Activated naive CD4-positive, alpha-beta T cell treated with anti-CD3 and anti-CD28 coated beads, Interleukin-2, amount 10 ng/mL, durations not matched to agents 7 days and 5 days (primary cell): ENCODE data around the gene MYBPC2.
A peak's percentile ranks its signal among the peaks of the same experiment; 100 is the strongest.

Experiments
- CTCF ChIA-PET: fragments of 350-600 bp; sonication (Branson Sonifier 250); formaldehyde crosslinking; loops from one replicate; lab custom pipeline; 2021; ENCODE audit warnings: antibody characterized with exemption; lab: Charles Lee
- DNase-seq: peaks from one replicate; pipeline ENCODE4 v3.0.0-alpha.2; 2020
- H3K27ac Mint-ChIP-seq: one replicate; pipeline ENCODE4 v1.8.0; 2021; ENCODE audit warnings: mild to moderate bottlenecking, moderate library complexity, mixed read lengths
- H3K27me3 Mint-ChIP-seq: one replicate; pipeline ENCODE4 v1.8.0; 2021; ENCODE audit warnings: mild to moderate bottlenecking, mixed read lengths
- H3K36me3 Mint-ChIP-seq: one replicate; pipeline ENCODE4 v1.8.0; 2021; ENCODE audit warnings: mixed read lengths
- H3K4me1 Mint-ChIP-seq: one replicate; pipeline ENCODE4 v1.8.0; 2021; ENCODE audit warnings: mixed read lengths
- H3K4me3 Mint-ChIP-seq: one replicate; pipeline ENCODE4 v1.8.0; 2021; ENCODE audit warnings: mild to moderate bottlenecking, moderate library complexity, mixed read lengths
- H3K9me3 Mint-ChIP-seq: one replicate; pipeline ENCODE4 v1.8.0; 2021; ENCODE audit warnings: mixed read lengths

Gene MYBPC2

DNA sequence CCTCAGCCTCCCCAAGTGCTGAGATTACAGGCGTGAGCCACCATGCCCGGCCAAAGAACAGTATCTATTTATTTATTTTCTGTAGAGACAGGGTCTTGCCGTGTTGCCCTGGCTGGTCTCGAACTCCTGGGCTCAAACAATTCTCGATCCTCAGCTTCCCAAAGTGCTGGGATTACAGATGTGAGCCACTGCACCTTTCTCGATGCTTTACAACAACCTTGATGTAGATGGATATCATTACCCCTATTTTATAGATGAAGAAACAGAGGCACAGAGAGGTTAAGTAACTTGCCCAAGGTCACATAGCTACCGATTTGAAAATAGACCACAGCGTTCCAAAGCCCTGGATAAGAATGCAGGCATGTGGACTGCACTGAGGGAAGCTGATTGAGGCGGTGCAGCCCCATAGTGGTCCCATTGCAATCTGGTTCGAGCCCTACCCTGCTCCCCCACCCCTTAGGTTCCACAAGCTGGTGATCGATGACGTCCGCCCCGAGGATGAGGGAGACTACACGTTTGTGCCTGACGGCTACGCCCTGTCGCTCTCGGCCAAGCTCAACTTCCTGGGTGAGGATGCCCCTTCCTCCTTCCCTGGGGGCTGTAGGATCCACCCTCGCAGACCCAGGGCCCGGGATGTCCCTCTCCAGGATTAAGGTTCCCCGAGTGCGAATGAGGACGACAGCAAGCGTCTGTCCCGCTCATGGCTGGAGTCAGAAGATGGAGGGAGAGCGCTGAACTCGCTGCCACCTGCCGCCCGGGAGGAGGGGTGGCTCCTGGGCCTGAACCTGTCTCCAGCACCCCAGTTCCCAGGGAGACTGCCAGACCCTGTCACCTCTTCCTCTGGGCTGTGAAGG is 17.9 kb downstream of the MYBPC2 start:
- DNase-seq: no peak
- no peak overlapping the region for H3K4me3 Mint-ChIP-seq
- H3K27me3 Mint-ChIP-seq: peaks cover 16% of the 10 kb centered on the region
- H3K4me1 Mint-ChIP-seq: peaks cover 3% of the 10 kb centered on the region
- CTCF ChIA-PET: interaction anchor here (1.0 kb wide), 1 partner anchor 11 kb away, joined by 4 read pairs; no protein-coding TSS in a partner anchor
- H3K36me3 Mint-ChIP-seq: no peaks in the 10 kb centered on the region
- no peaks in the 10 kb centered on the region for H3K9me3 Mint-ChIP-seq
- H3K27ac Mint-ChIP-seq: no peak overlapping the region

GRCh38 chr19:50451223-50451534 is 18.5 kb downstream of the MYBPC2 start:
- no peak overlapping the region for H3K27ac Mint-ChIP-seq
- H3K36me3 Mint-ChIP-seq: no peaks in the 10 kb centered on the region

GRCh38 chr19:50453243-50453642 is 20.6 kb downstream of the MYBPC2 start:
- DNase-seq: no peak
- CTCF ChIA-PET: no interaction called here
- Mint-ChIP-seq H3K27me3 (peaks cover 29% of the 10 kb centered on the region), H3K9me3 (no peaks in the 10 kb centered on the region), H3K4me1 (peaks cover 3% of the 10 kb centered on the region), H3K36me3 (no peaks in the 10 kb centered on the region), H3K27ac (no peak overlapping the region), H3K4me3 (no peak overlapping the region)

More at GRCh38 chr19:50451223-50451534, 18.5 kb downstream of the MYBPC2 start:
- H3K27me3 Mint-ChIP-seq: peaks cover 14% of the 10 kb centered on the region
- no peaks in the 10 kb centered on the region for H3K9me3 Mint-ChIP-seq
- peaks cover 3% of the 10 kb centered on the region for H3K4me1 Mint-ChIP-seq
- DNase-seq: no peak
- no peak overlapping the region for H3K4me3 Mint-ChIP-seq
- CTCF ChIA-PET: no interaction called here

DNA sequence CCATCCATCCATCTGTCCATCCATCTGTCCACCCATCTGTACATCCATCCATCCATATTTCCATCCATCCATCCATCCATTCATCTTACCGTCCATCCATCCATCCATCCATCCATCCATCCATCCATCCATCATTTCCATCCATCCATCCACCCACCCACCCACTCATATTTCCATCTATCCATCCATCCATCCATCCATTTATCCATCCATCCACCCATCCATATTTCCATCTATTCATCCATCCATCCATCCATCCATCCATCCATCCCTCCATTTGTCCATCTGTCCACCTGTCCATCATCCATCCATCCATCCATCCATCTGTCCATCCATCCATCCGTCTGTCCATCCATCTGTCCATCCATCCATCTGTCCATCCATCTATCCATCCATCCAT is 23.3 kb downstream of the MYBPC2 start:
- CTCF ChIA-PET: no interaction called here
- peaks cover 9% of the 10 kb centered on the region for H3K4me1 Mint-ChIP-seq
- no peak overlapping the region for H3K4me3 Mint-ChIP-seq
- H3K27me3 Mint-ChIP-seq: peaks cover 40% of the 10 kb centered on the region
- no peak for DNase-seq
- no peaks in the 10 kb centered on the region for H3K36me3 Mint-ChIP-seq
- no peak overlapping the region for H3K27ac Mint-ChIP-seq
- no peaks in the 10 kb centered on the region for H3K9me3 Mint-ChIP-seq

DNA sequence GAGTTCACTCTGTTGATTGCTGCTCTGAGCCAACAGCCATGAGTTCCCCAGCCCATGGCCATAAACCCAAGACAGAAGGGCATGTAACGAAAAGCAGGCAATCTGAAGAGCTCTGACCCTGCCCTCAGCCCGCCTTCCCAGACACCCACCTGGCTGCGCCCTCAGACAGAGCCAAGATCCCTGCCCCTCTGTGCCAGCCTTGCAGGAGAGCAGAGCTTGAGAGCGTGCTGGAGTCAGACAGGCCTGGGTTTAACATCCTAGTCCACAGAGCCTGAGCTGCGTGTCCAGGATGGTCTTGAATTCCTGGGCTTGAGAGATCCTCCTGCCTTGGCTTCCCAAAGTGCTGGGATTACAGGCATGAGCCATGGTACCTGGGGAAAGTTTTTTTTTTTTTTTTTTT is 24.6 kb downstream of the MYBPC2 start:
- CTCF ChIA-PET: no interaction called here
- Mint-ChIP-seq H3K9me3 (no peaks in the 10 kb centered on the region), H3K27ac (no peak overlapping the region), H3K4me1 (peaks cover 11% of the 10 kb centered on the region), H3K4me3 (no peak overlapping the region), H3K36me3 (no peaks in the 10 kb centered on the region), H3K27me3 (peaks cover 43% of the 10 kb centered on the region)
- DNase-seq: no peak

GRCh38 chr19:50458396-50459066 is 25.8 kb downstream of the MYBPC2 start:
- DNase-seq: no peak
- Mint-ChIP-seq H3K4me3 (no peak overlapping the region), H3K27me3 (peaks cover 50% of the 10 kb centered on the region), H3K9me3 (no peaks in the 10 kb centered on the region), H3K4me1 (peaks cover 11% of the 10 kb centered on the region), H3K27ac (no peak overlapping the region), H3K36me3 (no peaks in the 10 kb centered on the region)
- CTCF ChIA-PET: no interaction called here

- Mint-ChIP-seq H3K9me3 (no peaks in the 10 kb centered on the region), H3K36me3 (no peaks in the 10 kb centered on the region), H3K27me3 (peaks cover 51% of the 10 kb centered on the region), H3K4me1 (peaks cover 11% of the 10 kb centered on the region), H3K4me3 (no peak overlapping the region), H3K27ac (no peak overlapping the region)
- DNase-seq: no peak
- CTCF ChIA-PET: no interaction called here
Measured at GRCh38 chr19:50459067-50459456, 26.4 kb downstream of the MYBPC2 start.

GRCh38 chr19:50459638-50460037 is 26.9 kb downstream of the MYBPC2 start:
- Mint-ChIP-seq H3K27ac (no peak overlapping the region), H3K27me3 (peaks cover 57% of the 10 kb centered on the region), H3K4me1 (peaks cover 11% of the 10 kb centered on the region), H3K36me3 (no peaks in the 10 kb centered on the region), H3K4me3 (no peak overlapping the region), H3K9me3 (no peaks in the 10 kb centered on the region)
- CTCF ChIA-PET: interaction anchor here (1.9 to 3.8 kb wide), 2 partner anchors 91 to 102 kb away, joined by 15 to 28 read pairs; no protein-coding TSS in a partner anchor
- no peak for DNase-seq

- CTCF ChIA-PET: interaction anchor here (0.6 to 3.8 kb wide), 14 partner anchors 10 to 109 kb away, joined by 3 to 28 read pairs (median 4); partner anchors contain the start of genes NAPSA and SPIB
- Mint-ChIP-seq H3K4me1 (peaks cover 11% of the 10 kb centered on the region), H3K9me3 (no peaks in the 10 kb centered on the region), H3K27ac (peak overlapping the region; percentile 21), H3K4me3 (no peak overlapping the region), H3K27me3 (peaks cover 63% of the 10 kb centered on the region), H3K36me3 (no peaks in the 10 kb centered on the region)
- DNase-seq: peak; percentile 27
Measured at GRCh38 chr19:50460161-50460765, 27.6 kb downstream of the MYBPC2 start.

- H3K27ac Mint-ChIP-seq: no peak overlapping the region
- CTCF ChIA-PET: interaction anchor here (0.6 to 3.8 kb wide), 17 partner anchors 9 to 110 kb away, joined by 3 to 28 read pairs (median 4); partner anchors contain the start of genes NAPSA and SPIB
- H3K4me1 Mint-ChIP-seq: peaks cover 11% of the 10 kb centered on the region
- H3K36me3 Mint-ChIP-seq: no peaks in the 10 kb centered on the region
- H3K4me3 Mint-ChIP-seq: no peak overlapping the region
- peaks cover 62% of the 10 kb centered on the region for H3K27me3 Mint-ChIP-seq
- no peaks in the 10 kb centered on the region for H3K9me3 Mint-ChIP-seq
- DNase-seq: peak; percentile 74
Measured at GRCh38 chr19:50461066-50461875, 28.6 kb downstream of the MYBPC2 start.

- no peak overlapping the region for H3K4me3 Mint-ChIP-seq
- H3K9me3 Mint-ChIP-seq: no peaks in the 10 kb centered on the region
- CTCF ChIA-PET: interaction anchor here (1.2 to 3.8 kb wide), 4 partner anchors 16 to 106 kb away, joined by 3 to 28 read pairs (median 4); partner anchors contain the start of gene NAPSA
- no peak overlapping the region for H3K27ac Mint-ChIP-seq
- H3K27me3 Mint-ChIP-seq: peaks cover 50% of the 10 kb centered on the region
- peaks cover 11% of the 10 kb centered on the region for H3K4me1 Mint-ChIP-seq
- no peak for DNase-seq
- H3K36me3 Mint-ChIP-seq: no peaks in the 10 kb centered on the region
Measured at GRCh38 chr19:50462970-50463369, 30.3 kb downstream of the MYBPC2 start.

DNA sequence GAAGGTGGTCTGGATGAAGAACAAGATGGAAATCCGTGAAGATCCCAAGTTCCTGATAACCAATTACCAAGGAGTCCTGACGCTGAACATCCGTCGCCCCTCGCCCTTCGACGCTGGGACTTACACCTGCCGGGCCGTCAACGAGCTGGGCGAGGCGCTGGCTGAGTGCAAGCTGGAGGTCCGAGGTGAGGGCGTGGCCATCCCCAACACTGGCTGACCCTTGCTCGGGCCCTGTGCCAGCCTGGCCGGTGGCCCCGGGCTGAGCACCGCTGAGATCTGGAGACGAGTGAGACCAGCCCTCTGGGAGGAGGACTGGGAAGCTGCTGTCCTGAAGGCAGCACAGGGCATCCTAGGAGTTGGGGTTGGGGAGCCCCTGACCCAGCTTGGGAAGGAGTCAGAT is 31.7 kb downstream of the MYBPC2 start:
- DNase-seq: no peak
- Mint-ChIP-seq H3K27me3 (peaks cover 47% of the 10 kb centered on the region), H3K9me3 (no peaks in the 10 kb centered on the region), H3K4me3 (no peak overlapping the region), H3K36me3 (no peaks in the 10 kb centered on the region), H3K4me1 (peaks cover 11% of the 10 kb centered on the region), H3K27ac (no peak overlapping the region)
- CTCF ChIA-PET: no interaction called here

DNA sequence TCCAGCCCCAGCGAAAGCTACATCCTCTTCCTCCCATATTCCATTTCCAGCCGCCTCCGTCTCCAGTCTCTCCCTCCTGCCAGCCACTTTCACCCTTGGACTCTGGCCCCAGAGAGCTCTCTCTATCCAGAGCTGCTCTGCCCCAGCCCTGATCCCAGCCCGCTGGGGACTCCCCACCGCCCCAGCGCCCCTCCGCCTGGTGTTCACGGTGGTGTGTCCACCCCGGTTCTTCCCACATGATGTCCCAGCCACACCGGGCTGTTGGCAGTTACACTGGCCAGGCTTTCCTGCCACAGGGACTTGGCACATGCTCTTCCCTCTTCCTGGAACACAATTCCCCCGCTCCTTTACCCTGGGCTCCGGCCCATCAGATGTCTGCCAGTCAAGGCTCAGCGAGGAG is 32.3 kb downstream of the MYBPC2 start:
- H3K27me3 Mint-ChIP-seq: peaks cover 41% of the 10 kb centered on the region
- H3K4me1 Mint-ChIP-seq: peaks cover 10% of the 10 kb centered on the region
- H3K36me3 Mint-ChIP-seq: no peaks in the 10 kb centered on the region
- no peak overlapping the region for H3K27ac Mint-ChIP-seq
- CTCF ChIA-PET: interaction anchor here (1.8 kb wide), 1 partner anchor 107 kb away, joined by 5 read pairs; no protein-coding TSS in a partner anchor
- DNase-seq: no peak
- H3K9me3 Mint-ChIP-seq: no peaks in the 10 kb centered on the region
- H3K4me3 Mint-ChIP-seq: no peak overlapping the region
